Smooth muscle cell (in vitro differentiated cells): ENCODE measurements around the gene FARS2. TPM values are rescaled to one million over a fixed set of nuclear protein-coding genes. Genes with fewer than 3 reads are reported as not detected.

ENCODE experiments used
- DNase-seq: peaks from one replicate; lab custom pipeline; 2025; ENCODE audit not compliant: unreplicated experiment; lab: John Stamatoyannopoulos, UW
- H2AFZ ChIP-seq: fragments of 200-600 bp; sonication (generic); 2 replicates; pipeline ENCODE4 v1.6.0; 2016; ENCODE audit warnings: antibody characterized with exemption, low read depth, mild to moderate bottlenecking
- H3F3A ChIP-seq: fragments of 200-600 bp; sonication (generic); 2 replicates; pipeline ENCODE4 v1.6.0; 2017; ENCODE audit warnings: antibody characterized with exemption, low read depth
- H3K27ac ChIP-seq: fragments of 200-600 bp; sonication (generic); 2 replicates; pipeline ENCODE4 v1.5.1; 2016; ENCODE audit warnings: low read depth, mild to moderate bottlenecking
- H3K27me3 ChIP-seq: fragments of 200-600 bp; sonication (generic); 2 replicates; pipeline ENCODE4 v1.6.1; 2016; ENCODE audit warnings: low read depth, mild to moderate bottlenecking
- H3K36me3 ChIP-seq: fragments of 200-600 bp; sonication (generic); 2 replicates; pipeline ENCODE4 v1.5.1; 2016; ENCODE audit warnings: low read depth
- H3K4me1 ChIP-seq: fragments of 200-600 bp; sonication (generic); 2 replicates; pipeline ENCODE4 v1.5.1; 2016; ENCODE audit warnings: low read depth
- H3K4me2 ChIP-seq: fragments of 200-600 bp; sonication (generic); 2 replicates; pipeline ENCODE4 v1.6.0; 2016; ENCODE audit warnings: mild to moderate bottlenecking
- H3K4me3 ChIP-seq: fragments of 200-600 bp; sonication (generic); 2 replicates; pipeline ENCODE4 v1.5.1; 2016; ENCODE audit warnings: mild to moderate bottlenecking
- H3K79me2 ChIP-seq: fragments of 200-600 bp; sonication (generic); 2 replicates; pipeline ENCODE4 v1.6.0; 2016; ENCODE audit warnings: low read depth, mild to moderate bottlenecking
- H3K9ac ChIP-seq: fragments of 200-600 bp; sonication (generic); 2 replicates; pipeline ENCODE4 v1.6.0; 2016; ENCODE audit warnings: low read depth
- H3K9me3 ChIP-seq: fragments of 200-600 bp; sonication (generic); replicated peaks from 2 replicates; pipeline ENCODE4 v1.5.1; 2016; ENCODE audit warnings: low read depth
- H4K20me1 ChIP-seq: fragments of 200-600 bp; sonication (generic); 2 replicates; pipeline ENCODE4 v1.6.0; 2016; ENCODE audit warnings: low read depth
- WGBS: methylation state at CpG from one replicate; pipeline ENCODE4 v1.1.7; 2016; ENCODE audit warnings: low lambda C conversion rate; 5-methylcytosine and 5-hydroxymethylcytosine counted together
- polyA plus RNA-seq: library from polyadenylated mRNA; unstranded; fragments of >200 nt; fragmentation: Nextera tagmentation; extraction: Ambion mirVana; gene quantifications from 2 replicates; pipeline ENCODE4 v1.2.1, GENCODE V29; 2016
- total RNA-seq: library from RNA; depleted of rRNA; stranded (reverse); fragments of >200 nt; gene quantifications from 2 replicates; pipeline ENCODE4 v1.2.3, GENCODE V29; 2014
- TF ChIP-seq, protein P1 (sequence below): fragments of 200-600 bp; sonication (generic); IDR thresholded peaks from 2 replicates; pipeline ENCODE4 v1.5.1; 2017; ENCODE audit warnings: borderline replicate concordance, mild to moderate bottlenecking, antibody characterized with exemption; ENCODE audit not compliant: insufficient read depth, poor library complexity, severe bottlenecking

Gene FARS2
- total and polyA plus RNA-seq, 2 experiments from 2014 or later = 9.6 to 13.2 TPM

DNA sequence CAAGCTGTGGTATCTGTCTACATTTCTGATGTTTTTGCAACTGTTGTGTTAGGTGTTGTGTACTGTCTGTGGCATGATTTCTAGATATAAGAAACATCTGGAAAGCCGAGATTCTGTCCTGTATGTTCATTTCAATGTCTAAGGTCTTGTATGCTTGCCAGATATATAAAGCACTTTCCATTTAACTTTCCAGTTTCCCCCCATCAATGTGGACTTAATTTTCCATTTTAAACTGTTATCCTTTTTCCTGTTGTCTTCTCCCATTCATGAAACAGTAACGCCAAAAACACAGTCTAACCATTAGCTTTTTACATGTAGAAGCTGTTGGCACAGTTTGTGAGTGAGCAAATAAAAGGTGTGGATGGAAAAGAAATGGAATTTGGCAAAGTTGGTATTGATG lies 181.6 kb downstream of the FARS2 start:
- H4K20me1 ChIP-seq = peaks cover 11% of the 10 kb centered on the region
- H3K79me2 ChIP-seq = no peaks in the 10 kb centered on the region
- 87% methylated on average over 2 of the region's 2 CpGs for WGBS

DNA sequence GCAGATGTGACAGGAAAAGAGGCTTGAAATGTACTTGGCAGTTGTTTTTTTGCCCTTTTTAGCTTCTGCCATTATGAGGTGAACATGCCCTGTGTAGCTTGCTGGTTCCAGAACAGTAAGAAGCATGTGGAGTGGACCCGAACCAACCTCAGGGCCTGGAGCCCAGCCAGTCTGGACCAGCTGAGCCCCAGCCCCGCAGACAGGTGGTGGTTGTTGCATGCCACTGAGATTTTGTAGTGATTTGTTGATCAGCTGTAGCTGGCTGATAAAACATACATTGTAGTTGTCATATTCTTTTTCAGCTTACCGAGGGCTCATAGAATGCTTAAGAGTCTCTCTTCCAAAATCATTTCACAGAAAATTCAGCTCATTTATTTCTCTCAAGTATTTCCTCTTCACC lies 182.2 kb downstream of the FARS2 start:
- Histone ChIP-seq H3K9ac (no peak overlapping the region), H3K36me3 (no peaks in the 10 kb centered on the region), H3K4me1 (no peaks in the 10 kb centered on the region), H3K27me3 (no peaks in the 10 kb centered on the region), H2AFZ (no peak overlapping the region), H4K20me1 (peaks cover 11% of the 10 kb centered on the region), H3K4me2 (no peak overlapping the region), H3K79me2 (no peaks in the 10 kb centered on the region), H3K9me3 (no peaks in the 10 kb centered on the region), H3K4me3 (no peak overlapping the region), H3F3A (no peaks in the 10 kb centered on the region), H3K27ac (no peak overlapping the region)
- DNase-seq = no peak
- TF ChIP-seq, protein P1, sequence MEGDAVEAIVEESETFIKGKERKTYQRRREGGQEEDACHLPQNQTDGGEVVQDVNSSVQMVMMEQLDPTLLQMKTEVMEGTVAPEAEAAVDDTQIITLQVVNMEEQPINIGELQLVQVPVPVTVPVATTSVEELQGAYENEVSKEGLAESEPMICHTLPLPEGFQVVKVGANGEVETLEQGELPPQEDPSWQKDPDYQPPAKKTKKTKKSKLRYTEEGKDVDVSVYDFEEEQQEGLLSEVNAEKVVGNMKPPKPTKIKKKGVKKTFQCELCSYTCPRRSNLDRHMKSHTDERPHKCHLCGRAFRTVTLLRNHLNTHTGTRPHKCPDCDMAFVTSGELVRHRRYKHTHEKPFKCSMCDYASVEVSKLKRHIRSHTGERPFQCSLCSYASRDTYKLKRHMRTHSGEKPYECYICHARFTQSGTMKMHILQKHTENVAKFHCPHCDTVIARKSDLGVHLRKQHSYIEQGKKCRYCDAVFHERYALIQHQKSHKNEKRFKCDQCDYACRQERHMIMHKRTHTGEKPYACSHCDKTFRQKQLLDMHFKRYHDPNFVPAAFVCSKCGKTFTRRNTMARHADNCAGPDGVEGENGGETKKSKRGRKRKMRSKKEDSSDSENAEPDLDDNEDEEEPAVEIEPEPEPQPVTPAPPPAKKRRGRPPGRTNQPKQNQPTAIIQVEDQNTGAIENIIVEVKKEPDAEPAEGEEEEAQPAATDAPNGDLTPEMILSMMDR = no peak
- 95% methylated on average over 3 of the region's 3 CpGs for WGBS

More for the DNA sequence above, 181.6 kb downstream of the FARS2 start:
- Histone ChIP-seq H3K27me3 (no peaks in the 10 kb centered on the region), H3K36me3 (no peaks in the 10 kb centered on the region), H3K4me1 (no peaks in the 10 kb centered on the region), H3K9ac (no peak overlapping the region), H3K4me2 (no peak overlapping the region), H3K9me3 (no peaks in the 10 kb centered on the region), H2AFZ (no peak overlapping the region), H3K4me3 (no peak overlapping the region), H3K27ac (no peak overlapping the region), H3F3A (no peaks in the 10 kb centered on the region)
- TF ChIP-seq, protein P1 = no peak
- DNase-seq = no peak

DNA sequence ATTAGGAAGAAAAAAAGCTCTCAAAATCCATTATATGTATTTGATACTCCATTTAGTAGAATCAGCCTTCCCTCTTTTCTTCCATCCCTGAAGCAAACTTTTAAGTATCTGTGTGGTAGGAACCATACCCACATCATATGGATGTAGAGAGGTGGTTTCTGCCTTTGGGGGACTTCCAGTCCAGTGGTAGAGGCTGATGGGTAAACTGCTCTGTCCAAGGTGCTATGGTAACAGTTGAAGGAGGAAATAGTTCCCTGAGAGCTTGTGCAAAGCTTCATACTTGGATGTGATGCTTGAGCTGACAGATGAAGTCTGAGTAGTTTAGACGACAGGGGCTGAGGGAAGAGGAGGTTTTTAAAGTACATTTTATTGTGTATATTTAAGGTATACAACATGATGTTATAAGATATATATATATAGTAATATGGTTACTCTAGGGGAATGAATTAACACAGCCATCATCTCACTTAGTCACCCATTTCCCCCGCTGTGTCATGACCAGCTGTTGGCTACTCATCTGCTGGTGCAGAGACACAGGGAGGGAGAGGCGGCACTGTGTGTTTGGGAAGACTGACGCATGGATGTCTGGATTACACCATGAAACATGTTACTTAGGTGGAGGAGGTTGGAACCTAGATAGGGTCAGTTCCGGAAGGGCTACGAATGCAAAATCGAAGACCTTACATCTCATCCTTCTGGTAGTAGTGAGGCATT lies 185.2 kb downstream of the FARS2 start:
- Histone ChIP-seq H3K27ac (no peak overlapping the region), H3K9me3 (no peaks in the 10 kb centered on the region), H3K9ac (no peak overlapping the region), H3K4me3 (no peak overlapping the region), H3K4me2 (no peak overlapping the region), H2AFZ (no peak overlapping the region), H4K20me1 (peaks cover 12% of the 10 kb centered on the region), H3K27me3 (no peaks in the 10 kb centered on the region), H3K36me3 (no peaks in the 10 kb centered on the region), H3F3A (no peaks in the 10 kb centered on the region), H3K4me1 (no peaks in the 10 kb centered on the region), H3K79me2 (no peaks in the 10 kb centered on the region)
- WGBS = 98% methylated on average over 7 of the region's 7 CpGs
- no peak for DNase-seq
- TF ChIP-seq, protein P1 = no peak

DNA sequence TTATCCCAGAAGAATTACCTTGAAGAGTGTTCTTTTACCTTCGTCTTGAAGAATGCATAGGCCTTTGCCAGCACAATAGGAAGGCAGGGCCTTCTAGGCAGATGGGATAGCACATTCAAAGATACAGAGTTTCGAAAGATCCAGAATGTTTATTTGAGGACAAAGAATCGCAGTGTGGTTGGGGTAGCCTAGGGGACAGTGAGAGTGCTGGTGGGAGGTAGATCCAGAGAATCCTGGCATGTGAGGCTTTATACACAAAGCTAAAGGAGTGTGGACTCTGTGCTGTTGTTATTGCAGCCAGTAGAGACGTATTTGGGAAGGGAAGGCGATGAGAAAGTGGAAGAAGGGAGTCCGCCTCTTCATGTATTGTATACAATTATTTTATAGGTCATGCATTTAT lies 186.6 kb downstream of the FARS2 start:
- WGBS = 95% methylated on average over 6 of the region's 6 CpGs
- DNase-seq = no peak
- Histone ChIP-seq H3K4me1 (no peaks in the 10 kb centered on the region), H3K27ac (no peak overlapping the region), H3K4me3 (no peak overlapping the region), H3K36me3 (no peaks in the 10 kb centered on the region), H3K4me2 (no peak overlapping the region), H4K20me1 (peaks cover 9% of the 10 kb centered on the region), H3K27me3 (no peaks in the 10 kb centered on the region), H2AFZ (no peak overlapping the region), H3F3A (no peaks in the 10 kb centered on the region), H3K79me2 (no peaks in the 10 kb centered on the region), H3K9ac (no peak overlapping the region), H3K9me3 (no peaks in the 10 kb centered on the region)
- TF ChIP-seq, protein P1 = no peak
